HEK293 (cell line): Measurements from ENCODE around the gene NUDT16L1.

ENCODE experiments used
- CTCF ChIA-PET: fragments of 350-600 bp; formaldehyde crosslinking; extraction: SDS; loops from one replicate; lab custom pipeline; 2021; ENCODE audit warnings: antibody characterized with exemption; lab: Yijun Ruan, JAX
- POLR2A ChIA-PET: fragments of 300-600 bp; formaldehyde crosslinking; extraction: SDS; loops from one replicate; lab custom pipeline; 2020; ENCODE audit warnings: antibody characterized with exemption, inconsistent platforms; lab: Yijun Ruan, JAX
- H3K27ac ChIP-seq: fragments of 200-500 bp; sonication (Bioruptor generic); 2 replicates; pipeline ENCODE4 v1.5.1; 2014; ENCODE audit warnings: low read depth, low read length, control low read depth, inconsistent platforms; ENCODE audit errors: extremely low read depth
- H3K36me3 ChIP-seq, 2 experiments: fragments of 200-500 bp in 1 of 2; sonication (Bioruptor generic) in 1 of 2; 1 replicate in 1 of 2; 2 replicates in 1 of 2; pipeline ENCODE4 v1.5.1; 2014 to 2017; ENCODE audit warnings: inconsistent platforms in 2 of 2, low read length in 2 of 2; ENCODE audit not compliant: control insufficient read depth in 2 of 2, insufficient read depth in 1 of 2
- H3K4me1 ChIP-seq: fragments of 200-500 bp; sonication (Bioruptor generic); 2 replicates; pipeline ENCODE4 v1.5.1; 2014; ENCODE audit warnings: mild to moderate bottlenecking, low read length, inconsistent platforms; ENCODE audit not compliant: control insufficient read depth, insufficient read depth
- H3K4me3 ChIP-seq: 2 replicates; pipeline ENCODE4 v1.5.1; 2011; ENCODE audit warnings: low read depth, mild to moderate bottlenecking, control low read depth, low read length, moderate library complexity
- H3K9me3 ChIP-seq: fragments of 200-500 bp; sonication (Bioruptor generic); 2 replicates; pipeline ENCODE4 v1.5.1; 2014; ENCODE audit warnings: low read depth, low read length, inconsistent platforms; ENCODE audit not compliant: control insufficient read depth, insufficient read depth
- BCL11B ChIP-seq: fragments of 450-650 bp; formaldehyde crosslinking; IDR thresholded peaks from 2 replicates; pipeline ENCODE4 v1.5.1; 2016; ENCODE audit warnings: low read depth, missing biosample characterization, missing genetic modification characterization
- BCL6B ChIP-seq: fragments of 450-650 bp; formaldehyde crosslinking; IDR thresholded peaks from 2 replicates; pipeline ENCODE4 v1.5.1; 2017; ENCODE audit warnings: missing biosample characterization, missing genetic modification characterization
- GLI2 ChIP-seq: fragments of 450-650 bp; formaldehyde crosslinking; IDR thresholded peaks from 2 replicates; pipeline ENCODE4; 2017; ENCODE audit warnings: missing biosample characterization, missing genetic modification characterization, low read depth, borderline replicate concordance
- KLF16 ChIP-seq: fragments of 450-650 bp; formaldehyde crosslinking; IDR thresholded peaks from 2 replicates; pipeline ENCODE4 v1.5.1; 2017; ENCODE audit warnings: missing biosample characterization, missing genetic modification characterization
- KLF17 ChIP-seq: fragments of 450-650 bp; formaldehyde crosslinking; IDR thresholded peaks from 2 replicates; pipeline ENCODE4 v1.5.1; 2016; ENCODE audit warnings: missing biosample characterization, missing genetic modification characterization
- MEIS1 ChIP-seq: sonication (generic); formaldehyde crosslinking; IDR thresholded peaks from 2 replicates; pipeline ENCODE4 v1.8.1; 2022; ENCODE audit warnings: missing genetic modification reagents, mild to moderate bottlenecking, borderline replicate concordance
- MYNN ChIP-seq: fragments of 450-650 bp; formaldehyde crosslinking; IDR thresholded peaks from 2 replicates; pipeline ENCODE4 v1.5.1; 2016; ENCODE audit warnings: missing biosample characterization, missing genetic modification characterization, borderline replicate concordance
- REPIN1 ChIP-seq: fragments of 450-650 bp; formaldehyde crosslinking; IDR thresholded peaks from 2 replicates; pipeline ENCODE4 v1.5.1; 2017; ENCODE audit warnings: missing biosample characterization, missing genetic modification characterization, low read depth
- REST ChIP-seq: fragments of 450-650 bp; formaldehyde crosslinking; IDR thresholded peaks from 2 replicates; pipeline ENCODE4 v1.5.1; 2016; ENCODE audit warnings: missing biosample characterization, missing genetic modification characterization
- SP2 ChIP-seq: fragments of 450-650 bp; formaldehyde crosslinking; IDR thresholded peaks from 2 replicates; pipeline ENCODE4 v1.5.1; 2016; ENCODE audit warnings: missing biosample characterization, missing genetic modification characterization
- SP7 ChIP-seq: fragments of 450-650 bp; formaldehyde crosslinking; IDR thresholded peaks from 2 replicates; pipeline ENCODE4 v1.5.1; 2016; ENCODE audit warnings: missing biosample characterization, missing genetic modification characterization
- ZBTB1 ChIP-seq: fragments of 450-650 bp; formaldehyde crosslinking; IDR thresholded peaks from 2 replicates; pipeline ENCODE4 v1.5.1; 2016; ENCODE audit warnings: missing biosample characterization, missing genetic modification characterization
- ZBTB10 ChIP-seq: fragments of 450-650 bp; formaldehyde crosslinking; IDR thresholded peaks from 2 replicates; pipeline ENCODE4 v1.5.1; 2016; ENCODE audit warnings: missing biosample characterization, missing genetic modification characterization
- ZBTB17 ChIP-seq: fragments of 450-650 bp; formaldehyde crosslinking; IDR thresholded peaks from 2 replicates; pipeline ENCODE4 v1.5.1; 2016; ENCODE audit warnings: missing biosample characterization, missing genetic modification characterization
- ZBTB49 ChIP-seq: fragments of 450-650 bp; formaldehyde crosslinking; IDR thresholded peaks from 2 replicates; pipeline ENCODE4 v1.5.1; 2016; ENCODE audit warnings: missing biosample characterization, missing genetic modification characterization, low read depth
- ZNF133 ChIP-seq: fragments of 450-650 bp; formaldehyde crosslinking; IDR thresholded peaks from 2 replicates; pipeline ENCODE4 v1.5.1; 2016; ENCODE audit warnings: missing biosample characterization, missing genetic modification characterization
- ZNF324 ChIP-seq: fragments of 450-650 bp; formaldehyde crosslinking; IDR thresholded peaks from 2 replicates; pipeline ENCODE4 v1.5.1; 2016; ENCODE audit warnings: missing biosample characterization, missing genetic modification characterization
- ZNF449 ChIP-seq: fragments of 450-650 bp; formaldehyde crosslinking; IDR thresholded peaks from 2 replicates; pipeline ENCODE4 v1.5.1; 2017; ENCODE audit warnings: missing biosample characterization, mild to moderate bottlenecking, missing genetic modification characterization, moderate library complexity
- ZNF707 ChIP-seq: fragments of 450-650 bp; formaldehyde crosslinking; IDR thresholded peaks from 2 replicates; pipeline ENCODE4 v1.5.1; 2016; ENCODE audit warnings: missing biosample characterization, missing genetic modification characterization
- ZNF776 ChIP-seq: fragments of 450-650 bp; formaldehyde crosslinking; IDR thresholded peaks from 2 replicates; pipeline ENCODE4 v1.5.0; 2017; ENCODE audit warnings: missing biosample characterization, missing genetic modification characterization, borderline replicate concordance
- ZSCAN5A ChIP-seq: fragments of 450-650 bp; formaldehyde crosslinking; IDR thresholded peaks from 2 replicates; pipeline ENCODE4 v1.5.1; 2016; ENCODE audit warnings: missing biosample characterization, missing genetic modification characterization

NUDT16L1 gene

GRCh38 chr16:4733747-4734062, 40.3 kb downstream of the NUDT16L1 start (continued):
- TF ChIP-seq ZBTB49 (tag by site-specific recombination) (no peak), KLF17 (tag by site-specific recombination) (no peak), SP7 (tag by site-specific recombination) (no peak), ZSCAN5A (tag by site-specific recombination) (no peak)

GRCh38 chr16:4734063-4734729, 40.8 kb downstream of the NUDT16L1 start, which contains the start of the genes ANKS3 and DNAAF8:
TSS of gene ANKS3 (minus strand) at chr16:4734271. CDS start at chr16:4730149, 4,122 bp downstream.
TSS of gene DNAAF8 (plus strand) at chr16:4734537. CDS start at chr16:4736515, 1,978 bp downstream.
- Histone ChIP-seq H3K9me3 (no peaks in the 10 kb centered on the region), H3K36me3 (peaks cover 3 to 24% of the 10 kb centered on the region in 2 experiments; a peak in 2 of 3 replicates), H3K27ac (peak within 1 kb of the TSS; percentile 91), H3K4me3 (peak within 1 kb of the TSS; percentile 94), H3K4me1 (no peaks in the 10 kb centered on the region)
- CTCF ChIA-PET = interaction anchor here (0.5 to 1.7 kb wide), 3 partner anchors 61 to 238 kb away, joined by 3 to 10 read pairs (median 3); no protein-coding TSS in a partner anchor
- POLR2A ChIA-PET = interaction anchor here (0.6 to 3.0 kb wide), 27 partner anchors 11 to 421 kb away, joined by 3 to 43 read pairs (median 4); partner anchors contain the start of genes GLYR1, MGRN1, NUDT16L1 and ROGDI
- no peak for TF ChIP-seq ZBTB10 (tag by site-specific recombination)
- TF ChIP-seq ZBTB17 (tag by site-specific recombination) = no peak; the same call in 1 of the 2 replicates
- peak; percentile 61 for TF ChIP-seq KLF16 (tag by site-specific recombination)
- TF ChIP-seq REST (tag by site-specific recombination) = peak; percentile 93
- no peak for TF ChIP-seq GLI2 (tag by site-specific recombination)
- TF ChIP-seq MYNN = no peak
- TF ChIP-seq ZNF776 (tag by site-specific recombination) = no peak
- no peak for TF ChIP-seq BCL11B (tag by site-specific recombination)
- TF ChIP-seq ZNF707 (tag by site-specific recombination) = no peak
- TF ChIP-seq ZNF449 (tag by site-specific recombination) = no peak
- no peak for TF ChIP-seq BCL6B (tag by site-specific recombination)
- TF ChIP-seq MEIS1 (CRISPR knock-in tag) = no peak
- TF ChIP-seq REPIN1 (tag by site-specific recombination) = no peak
- 0 out of 2 replicates have a peak, but pooled peaks have one; percentile 19 for TF ChIP-seq ZNF324
- peak; percentile 96 for TF ChIP-seq SP2 (tag by site-specific recombination)
- no peak for TF ChIP-seq ZNF133 (tag by site-specific recombination)
- peak; percentile 59; the same call in 1 of the 2 replicates for TF ChIP-seq ZBTB1 (tag by site-specific recombination)
